Measurements from ENCODE around the gene ARHGEF40.
A peak's percentile ranks its signal among the peaks of the same experiment; 100 is the strongest.

Gene ARHGEF40

GRCh38 chr14:21136024-21136423, 65.9 kb downstream of the ARHGEF40 start:
- peak; percentile 10 for DNase-seq

Measured in NCI-H774 (cell line).